Left lobe of liver (tissue), 2 donors: ENCODE data around the gene ZNF710. TPM values are rescaled to one million over a fixed set of nuclear protein-coding genes. Genes with fewer than 3 reads are reported as not detected.
A peak's percentile ranks its signal among the peaks of the same experiment; 100 is the strongest.

Experiments used
- ATAC-seq: fragments of 200-7000 bp; cut with Tn5 transposase; one replicate; pipeline ENCODE4 v1.9.1; 2020; ENCODE audit warnings: mild to moderate bottlenecking, moderate library complexity
- DNase-seq: peaks from one replicate; pipeline ENCODE4 v3.0.0-alpha.2; 2020; ENCODE audit warnings: low spot score
- total RNA-seq: library from RNA; stranded (reverse); gene quantifications from one replicate; pipeline ENCODE4 v1.2.1, GENCODE V29; 2021
- donor health status: DM: no; HTN: no; CAD: no; lungs with moderate emphysema.
- donor health status: DM: no; HTN: yes; CAD: no.

The ZNF710 gene
- total RNA-seq, 1 donor from 2014 or later: 6.7 TPM

- DNase-seq (no peak), ATAC-seq (no peak)
These were observed 35.8 kb downstream of the ZNF710 start for GRCh38 chr15:90036806-90037510.

- no peak for DNase-seq
These were observed 36.4 kb downstream of the ZNF710 start for GRCh38 chr15:90037511-90037860.

GRCh38 chr15:90037961-90038631, 37.0 kb downstream of the ZNF710 start:
- DNase-seq (no peak), ATAC-seq (peak; percentile 2)

More at GRCh38 chr15:90037511-90037860, 36.4 kb downstream of the ZNF710 start:
- no peak for ATAC-seq

- peak; percentile 78 for ATAC-seq
These were observed 37.5 kb downstream of the ZNF710 start for GRCh38 chr15:90038632-90039095.

GRCh38 chr15:90039996-90040395, 38.9 kb downstream of the ZNF710 start:
- ATAC-seq: no peak
- DNase-seq: no peak

More at GRCh38 chr15:90038632-90039095, 37.5 kb downstream of the ZNF710 start:
- peak; percentile 81 for DNase-seq

GRCh38 chr15:90040618-90041017, 39.5 kb downstream of the ZNF710 start:
- ATAC-seq (no peak), DNase-seq (no peak)

- ATAC-seq: no peak
These were observed 41.2 kb downstream of the ZNF710 start for GRCh38 chr15:90042356-90042755.

GRCh38 chr15:90042766-90043529, 41.8 kb downstream of the ZNF710 start:
- ATAC-seq: no peak
- DNase-seq: no peak

More at GRCh38 chr15:90042356-90042755, 41.2 kb downstream of the ZNF710 start:
- no peak for DNase-seq

GRCh38 chr15:90043530-90044010, 42.4 kb downstream of the ZNF710 start:
- ATAC-seq: no peak
- no peak for DNase-seq

GRCh38 chr15:90044191-90044590, 43.1 kb downstream of the ZNF710 start:
- ATAC-seq (no peak), DNase-seq (no peak)

GRCh38 chr15:90044916-90045371, 43.8 kb downstream of the ZNF710 start:
- ATAC-seq: no peak
- no peak for DNase-seq

- DNase-seq: no peak
- no peak for ATAC-seq
These were observed 45.2 kb downstream of the ZNF710 start for GRCh38 chr15:90046289-90046688.

GRCh38 chr15:90046911-90047392, 45.8 kb downstream of the ZNF710 start:
- ATAC-seq (no peak), DNase-seq (no peak)

GRCh38 chr15:90047956-90048575, 46.9 kb downstream of the ZNF710 start:
- ATAC-seq: peak; percentile 77
- peak; percentile 68 for DNase-seq

GRCh38 chr15:90049030-90049429, 47.9 kb downstream of the ZNF710 start:
- ATAC-seq: no peak

GRCh38 chr15:90049666-90050604, 48.8 kb downstream of the ZNF710 start:
- ATAC-seq: no peak
- no peak for DNase-seq

More at GRCh38 chr15:90049030-90049429, 47.9 kb downstream of the ZNF710 start:
- no peak for DNase-seq

GRCh38 chr15:90051874-90052273, 50.8 kb downstream of the ZNF710 start:
- no peak for DNase-seq
- no peak for ATAC-seq

- no peak for DNase-seq
These were observed 52.8 kb downstream of the ZNF710 start for GRCh38 chr15:90053685-90054466.

More at GRCh38 chr15:90053685-90054466, 52.8 kb downstream of the ZNF710 start:
- no peak for ATAC-seq
